HG03558 (cell line): Measurements from ENCODE around the gene PID1.

Experiments
- ATAC-seq: cut with Tn5 transposase; IDR thresholded peaks from one replicate; pipeline ENCODE4 v1.9.1; 2021; ENCODE audit warnings: moderate number of reproducible peaks; ENCODE audit not compliant: unreplicated experiment; ENCODE audit errors: extremely low read depth

PID1 gene

DNA sequence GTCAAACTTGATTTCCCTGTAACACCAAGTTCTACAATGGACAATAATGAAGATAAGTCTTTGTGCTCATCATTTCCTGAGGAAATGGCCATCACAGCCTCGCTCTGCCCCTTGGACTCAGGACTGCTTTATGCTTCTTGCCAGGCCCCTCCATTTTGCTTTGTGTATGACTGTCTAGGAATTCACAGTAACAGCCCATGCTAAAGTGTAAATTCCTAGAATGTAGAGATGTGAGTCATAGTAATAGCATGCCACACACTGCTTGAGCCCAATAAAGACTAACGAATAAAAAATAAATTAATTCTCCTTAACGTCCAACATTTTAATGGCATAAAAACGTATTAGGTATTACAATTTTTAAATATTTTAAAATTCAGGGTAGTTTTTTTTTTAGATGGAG, 226.5 kb downstream of the PID1 start:
- no peak for ATAC-seq

DNA sequence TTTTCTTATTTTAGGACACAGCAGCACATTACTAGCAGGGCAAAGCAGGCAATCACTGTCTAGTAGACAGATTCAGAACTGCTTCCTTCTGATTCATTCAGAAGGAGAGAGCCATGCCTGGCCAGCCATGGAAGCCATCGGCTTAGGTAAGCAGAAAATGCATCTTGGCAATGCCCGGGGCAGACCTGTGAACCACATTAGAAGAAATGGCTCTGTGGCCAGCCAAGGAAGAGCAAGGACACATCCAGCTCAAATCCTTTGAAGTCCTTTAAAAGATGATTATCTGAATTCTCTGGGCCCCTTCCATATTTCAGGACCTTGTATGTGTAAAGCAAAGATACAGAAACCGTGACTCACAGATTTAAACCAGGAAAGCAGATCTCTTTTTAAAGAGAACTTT, 227.4 kb downstream of the PID1 start:
- ATAC-seq: no peak

DNA sequence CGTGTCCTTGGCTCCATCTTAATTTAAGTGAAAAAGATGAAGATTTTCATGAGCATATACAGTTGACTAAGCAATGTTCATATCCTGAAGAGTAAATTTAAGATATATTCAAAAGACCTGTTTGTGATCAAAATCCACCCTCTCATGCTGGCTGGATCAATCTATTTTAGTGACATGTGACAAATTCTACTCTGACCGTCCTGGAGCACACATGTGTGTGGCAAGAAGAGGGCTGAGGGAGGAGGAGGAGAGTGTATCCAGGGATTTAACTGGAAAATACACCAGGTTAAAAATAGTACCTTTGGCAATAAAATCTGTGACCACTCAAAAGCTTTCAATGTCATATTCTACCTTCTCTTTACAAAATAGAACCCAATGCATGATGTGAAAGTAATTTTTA, 228.7 kb downstream of the PID1 start:
- ATAC-seq: no peak

- ATAC-seq: no peak
These were observed 229.4 kb downstream of the PID1 start for GRCh38 chr2:229041691-229042090.

DNA sequence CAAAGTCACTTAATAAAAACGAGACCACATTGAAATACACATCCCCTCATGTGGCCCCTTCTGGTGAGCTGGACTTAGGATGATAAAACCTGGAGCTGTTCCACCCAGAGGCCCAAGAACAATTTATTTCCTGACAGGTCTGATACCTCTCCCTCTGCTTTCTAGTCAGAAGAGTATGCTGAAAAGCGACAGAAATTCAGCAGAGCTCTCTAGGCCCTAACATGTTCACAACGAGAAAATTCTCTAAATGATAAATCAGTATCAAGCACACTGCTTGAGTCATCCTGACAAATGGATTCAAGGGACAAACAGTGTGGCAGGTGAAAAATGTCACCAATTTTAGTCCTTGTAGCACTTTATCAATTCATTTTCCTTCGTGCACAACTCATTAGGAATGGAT, 233.5 kb downstream of the PID1 start:
- no peak for ATAC-seq

DNA sequence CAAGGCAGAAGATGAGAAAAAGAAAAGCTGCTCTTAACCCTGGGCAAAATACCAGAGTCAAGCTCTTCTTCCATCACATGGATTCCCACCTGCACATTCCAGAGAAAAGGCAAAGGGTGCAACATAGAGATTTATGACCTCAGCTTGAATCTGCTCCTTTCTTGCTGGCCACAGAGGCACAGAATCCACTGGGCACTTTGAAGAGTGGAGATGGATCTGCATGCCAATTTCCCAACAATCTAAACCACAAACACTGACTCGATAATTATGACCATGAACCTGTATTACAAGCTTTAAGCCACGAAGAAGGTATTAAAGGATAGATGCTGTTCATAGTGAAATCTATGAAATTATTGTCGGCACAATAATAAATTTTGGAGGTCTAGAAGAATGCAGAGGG, 237.3 kb downstream of the PID1 start:
- ATAC-seq: no peak

DNA sequence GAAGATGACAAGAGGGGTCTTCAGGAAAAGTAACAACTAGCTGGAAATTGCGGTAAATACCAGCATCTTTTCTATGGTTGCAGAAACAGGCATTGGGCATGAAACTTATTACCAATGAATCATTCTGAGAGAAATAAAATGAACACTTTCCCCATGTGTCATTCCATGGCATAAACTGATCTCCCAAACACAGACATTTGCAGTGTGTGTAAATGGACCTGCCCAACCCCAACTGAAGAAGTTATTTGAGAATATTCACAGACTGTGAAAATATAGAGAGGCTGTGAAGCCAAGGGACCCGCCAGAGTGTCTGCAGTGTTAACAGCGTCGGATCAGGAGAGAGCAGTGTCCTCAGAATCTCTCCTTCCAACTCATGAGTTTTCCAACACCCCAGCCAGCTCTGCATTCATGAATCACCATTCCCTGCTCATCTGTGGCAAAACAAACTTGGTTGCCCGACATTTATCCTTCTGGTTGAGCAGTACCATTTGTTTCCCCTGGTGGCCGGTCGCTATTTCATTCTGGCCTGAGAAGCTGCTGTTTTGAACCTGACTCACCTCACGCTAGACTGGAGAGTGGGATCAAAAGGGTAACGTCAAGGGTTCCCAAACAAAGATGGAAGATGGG, 238.4 kb downstream of the PID1 start:
- no peak for ATAC-seq

DNA sequence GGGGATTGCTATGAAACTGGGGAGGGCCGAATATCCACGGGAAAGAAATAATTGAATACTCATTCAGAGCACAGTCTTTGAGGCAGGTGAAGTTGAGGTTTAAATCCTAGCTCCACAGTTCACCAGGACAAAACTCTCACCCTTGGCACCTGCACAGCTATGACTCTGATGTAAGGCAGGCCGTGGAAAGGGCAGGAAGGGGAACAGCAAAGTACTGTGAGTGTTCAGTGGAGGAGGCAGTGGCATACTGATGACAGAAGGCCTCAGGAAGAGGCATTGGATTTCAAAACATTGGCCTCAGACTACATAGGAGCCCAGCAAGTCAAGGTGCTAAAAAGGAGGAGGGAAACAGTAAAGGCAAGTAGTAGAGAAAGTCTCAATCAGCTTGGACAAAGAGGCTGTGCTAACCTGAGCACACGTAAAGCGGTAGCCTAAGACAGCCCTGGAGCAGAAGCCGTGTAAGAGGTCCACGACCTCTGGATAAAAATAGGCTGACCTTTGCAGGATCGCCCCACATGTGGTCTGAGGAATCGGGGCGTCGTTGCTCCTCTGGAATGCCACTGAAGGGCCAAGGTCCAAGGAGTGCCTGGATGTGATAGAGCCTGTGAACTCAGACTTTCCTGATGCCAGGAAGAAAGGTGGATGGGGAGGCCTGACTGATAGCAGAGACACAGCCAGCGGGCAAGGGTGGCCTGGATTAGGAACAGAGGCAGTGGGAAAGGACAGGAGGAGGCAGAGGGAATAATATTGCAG, 243.6 kb downstream of the PID1 start:
- no peak for ATAC-seq

DNA sequence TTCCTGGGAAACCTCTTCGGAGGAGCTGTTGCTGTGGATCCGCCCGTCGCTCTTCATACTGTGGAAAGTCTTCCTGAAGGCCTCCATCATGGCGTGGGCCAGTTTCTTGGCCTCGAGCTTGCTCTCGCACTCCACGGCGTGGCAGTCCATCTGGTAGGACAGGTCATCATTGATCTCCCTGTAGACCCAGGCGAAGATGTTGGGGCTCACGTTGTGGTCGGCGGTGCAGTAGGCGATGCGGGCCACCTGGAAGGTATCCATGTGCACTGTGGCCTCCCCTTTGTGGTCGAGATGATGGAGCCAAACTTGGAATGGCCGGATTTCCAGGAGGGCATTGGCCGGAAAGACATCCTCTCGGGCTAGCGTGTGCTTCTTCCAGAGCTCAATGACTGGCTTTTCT, 245.4 kb downstream of the PID1 start:
- no peak for ATAC-seq

DNA sequence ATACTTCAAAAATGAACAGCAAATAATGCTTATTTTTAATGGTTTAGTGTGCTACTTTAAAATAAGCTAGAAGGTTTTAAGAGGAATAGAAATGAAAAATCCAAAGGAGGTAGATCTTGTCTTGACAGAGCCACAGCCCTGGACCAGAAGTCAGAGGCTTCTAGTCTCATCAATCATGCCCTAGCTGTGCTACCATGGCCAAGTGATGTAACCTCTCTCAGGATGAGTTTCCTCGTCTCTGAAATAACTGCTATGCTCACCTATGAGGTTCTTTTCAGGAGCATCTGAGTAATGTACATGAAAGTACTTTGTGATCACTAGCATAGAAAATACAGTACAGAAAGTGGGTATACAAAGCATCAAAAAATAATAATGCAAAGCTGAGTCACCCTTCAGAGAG, 248.4 kb downstream of the PID1 start:
- no peak for ATAC-seq

DNA sequence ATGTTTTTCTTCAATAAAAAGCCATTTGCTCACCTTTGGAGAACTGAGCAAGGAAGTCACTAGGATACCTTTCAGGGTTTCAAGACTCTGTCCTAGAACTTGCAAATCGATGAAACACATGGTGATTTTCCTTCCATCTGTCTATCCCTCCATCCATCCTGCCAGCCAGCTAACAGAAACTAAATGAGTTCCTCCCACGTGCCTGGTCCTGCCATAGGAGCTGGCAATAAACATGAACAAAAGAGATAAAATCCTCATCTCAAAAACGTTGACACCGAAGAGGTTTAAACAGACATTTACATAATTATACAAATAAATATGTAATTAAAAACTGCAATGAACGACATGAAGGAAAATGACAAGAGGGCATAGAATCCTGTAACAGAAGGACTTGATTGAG, 249.0 kb downstream of the PID1 start:
- ATAC-seq: no peak

DNA sequence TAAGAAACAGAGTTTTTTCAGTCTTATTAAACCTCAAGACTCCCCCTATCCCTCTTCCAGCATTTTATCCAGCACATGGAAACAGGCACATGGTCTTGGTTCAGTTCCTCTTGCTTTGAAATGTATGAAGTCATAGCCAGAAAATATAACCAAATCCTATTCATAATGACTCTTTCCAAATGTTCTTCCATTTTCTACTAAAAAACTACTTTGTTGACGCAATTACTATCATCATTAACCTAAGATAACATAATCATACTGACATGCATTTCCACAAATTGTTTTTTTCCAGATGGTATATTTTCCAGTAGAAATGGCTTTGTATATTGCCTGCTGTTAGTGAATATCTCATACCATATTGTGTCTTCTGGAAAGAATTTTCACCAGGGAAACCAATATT, 261.3 kb downstream of the PID1 start:
- ATAC-seq: no peak

GRCh38 chr2:229003256-229003655, 267.8 kb downstream of the PID1 start:
- no peak for ATAC-seq

- no peak for ATAC-seq
These were observed 269.9 kb downstream of the PID1 start for GRCh38 chr2:229001196-229001595.

DNA sequence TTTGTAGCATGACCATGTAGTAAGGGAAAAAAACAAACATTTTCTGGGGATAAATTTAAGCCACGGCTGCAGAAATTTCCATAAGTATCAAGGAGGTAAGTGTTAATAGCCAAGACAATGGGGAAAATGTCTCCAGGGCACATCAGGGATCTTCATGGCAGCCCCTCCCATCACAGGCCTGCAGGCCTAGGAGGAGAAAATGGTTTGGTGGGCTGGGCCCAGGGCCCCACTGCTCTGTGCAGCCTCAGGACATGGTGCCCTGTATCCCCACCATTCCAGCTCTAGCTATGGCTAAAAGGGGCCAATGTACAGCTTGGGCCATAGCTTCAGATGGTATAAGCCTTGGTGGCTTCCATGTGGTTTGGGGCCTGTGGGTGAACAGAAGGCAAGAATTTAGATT, 271.8 kb downstream of the PID1 start:
- no peak for ATAC-seq

DNA sequence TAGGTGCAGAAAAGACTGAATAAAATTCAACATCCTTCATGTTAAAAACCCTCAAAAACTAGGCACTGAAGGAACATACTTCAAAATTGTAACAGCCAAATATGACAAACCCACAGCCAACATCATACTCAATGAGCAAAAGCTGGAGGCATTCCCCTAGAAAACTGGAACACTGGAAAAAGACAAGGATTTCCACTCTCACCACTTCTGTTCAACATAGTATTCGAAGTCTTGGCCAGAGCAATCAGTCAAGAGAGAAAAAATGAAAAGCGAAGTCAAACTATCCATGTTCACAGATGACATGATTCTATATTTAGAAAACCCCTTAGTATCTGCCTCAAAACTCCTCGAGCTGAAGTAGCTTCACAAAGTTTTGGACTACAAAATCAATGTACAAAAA, 282.3 kb downstream of the PID1 start:
- no peak for ATAC-seq

- no peak for ATAC-seq
These were observed 283.5 kb downstream of the PID1 start for GRCh38 chr2:228987441-228988155.

GRCh38 chr2:228986961-228987360, 284.1 kb downstream of the PID1 start:
- no peak for ATAC-seq

DNA sequence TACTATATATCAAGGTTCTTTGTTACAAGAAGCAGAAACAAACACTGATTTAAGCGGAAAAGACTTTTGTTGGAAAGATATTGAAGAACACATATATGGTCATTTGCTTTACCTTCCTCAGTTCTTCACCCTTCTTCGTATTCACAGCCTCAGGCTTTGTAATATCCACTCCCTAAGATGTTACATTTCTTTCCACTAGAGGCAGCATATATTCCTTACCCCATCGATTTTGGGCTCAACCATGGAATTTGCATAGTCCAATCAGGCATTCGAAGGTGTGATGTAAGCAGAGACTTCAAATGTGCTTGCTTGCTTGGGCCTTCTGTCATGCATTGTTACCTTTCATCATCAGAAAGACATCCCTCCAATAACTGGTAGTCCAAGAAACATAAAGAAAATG, 287.4 kb downstream of the PID1 start:
- no peak for ATAC-seq

GRCh38 chr2:228974169-228974568, 296.9 kb downstream of the PID1 start:
- no peak for ATAC-seq
